HG03103 (cell line): ENCODE results near the gene SH2D3C.

Experiments
- ATAC-seq: cut with Tn5 transposase; IDR thresholded peaks from one replicate; pipeline ENCODE4 v1.9.1; 2021; ENCODE audit warnings: low read depth; ENCODE audit not compliant: unreplicated experiment

SH2D3C gene

DNA sequence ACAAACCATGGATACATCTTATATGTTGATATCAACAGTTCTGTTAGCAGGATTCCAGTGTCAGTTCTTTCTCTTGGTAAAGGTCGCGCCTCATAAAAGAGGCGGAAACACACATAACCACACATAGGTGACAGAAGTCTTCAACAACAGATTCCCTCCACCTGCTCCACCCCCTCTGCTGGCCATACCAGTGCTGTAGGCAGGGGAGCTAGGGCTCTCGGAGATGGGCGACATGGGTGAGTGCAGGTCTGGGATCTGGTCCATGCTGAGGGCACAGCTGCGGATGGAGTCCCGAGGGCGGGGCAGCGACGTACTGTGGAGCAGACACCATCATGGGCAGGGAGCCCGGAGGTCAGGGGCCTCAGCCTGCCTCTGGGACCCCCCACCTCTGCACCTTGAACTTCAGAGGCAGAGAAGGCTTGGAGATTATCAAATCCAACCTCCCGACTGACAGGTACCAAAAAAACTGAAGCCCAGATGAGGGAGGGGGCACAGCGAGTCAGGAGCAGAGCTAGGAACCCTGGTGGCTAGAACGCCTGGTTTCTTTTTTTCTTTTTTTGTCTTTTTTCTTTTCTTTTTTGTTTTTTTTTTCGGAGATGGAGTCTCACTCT is 31.4 kb downstream of the SH2D3C start:
- ATAC-seq: no peak

DNA sequence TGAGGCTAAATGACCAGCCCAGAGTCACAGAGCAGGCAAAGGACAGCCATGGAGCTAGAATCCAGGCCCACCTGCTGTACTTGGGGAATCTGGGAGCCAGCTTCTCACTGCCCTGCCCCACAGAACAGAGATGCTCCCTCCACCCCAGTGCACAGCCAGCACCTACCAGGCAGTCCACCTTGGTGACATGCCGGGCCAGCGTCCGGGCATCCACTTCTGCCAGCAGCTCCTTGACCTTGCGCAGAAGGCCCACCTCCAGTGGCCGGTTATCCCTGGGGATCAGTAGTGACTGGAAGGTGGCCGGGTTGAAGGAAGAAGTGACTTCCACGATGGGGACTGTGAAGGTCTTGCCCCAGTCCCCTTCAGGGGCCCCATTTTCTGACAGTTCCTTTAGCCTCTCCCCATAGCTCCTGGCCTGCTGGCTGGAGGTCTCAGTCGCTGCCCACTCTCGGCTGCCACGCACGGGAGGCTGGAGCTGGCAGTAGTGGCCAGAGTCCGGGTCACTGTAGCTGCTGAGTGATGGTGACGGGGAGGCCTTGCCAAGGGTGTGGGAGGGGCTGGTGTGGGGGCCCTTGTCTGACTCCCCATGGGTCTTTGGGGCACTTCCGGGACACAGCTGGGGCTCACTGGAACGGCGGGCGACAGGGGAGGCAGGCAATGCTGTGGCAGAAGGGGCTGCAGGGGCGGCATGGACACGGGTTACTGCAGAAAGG is 33.9 kb downstream of the SH2D3C start:
- ATAC-seq: no peak

GRCh38 chr9:127742435-127743088 is 35.9 kb downstream of the SH2D3C start:
- no peak for ATAC-seq

DNA sequence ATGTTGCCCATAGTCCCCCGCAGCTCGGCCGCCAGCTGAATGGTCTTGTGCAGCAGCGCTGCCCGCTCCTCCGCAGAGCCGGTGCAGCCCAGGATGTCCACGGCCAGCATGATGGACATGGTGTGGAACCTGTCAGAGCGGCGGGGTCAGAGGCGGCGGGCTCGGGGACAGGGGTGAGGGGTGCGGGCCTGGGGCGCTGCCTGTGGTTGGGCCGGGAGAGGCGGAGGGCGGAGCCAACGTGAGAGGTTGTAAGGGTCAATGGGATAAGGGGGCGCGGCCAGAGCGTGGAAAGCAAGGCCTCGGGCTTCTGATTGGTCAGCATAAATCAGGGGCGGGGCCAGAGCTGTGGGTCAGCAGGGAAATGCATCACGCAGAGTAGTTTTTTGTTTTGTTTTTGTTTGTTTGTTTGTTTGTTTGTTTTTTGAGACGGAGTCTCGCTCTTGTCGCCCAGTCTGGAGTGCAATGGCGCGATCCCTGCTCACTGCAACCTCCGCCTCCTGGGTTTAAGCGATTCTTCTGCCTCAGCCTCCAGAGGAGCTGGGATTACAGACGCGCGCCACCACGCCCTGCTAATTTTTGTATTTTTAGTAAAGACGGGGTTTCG is 36.5 kb downstream of the SH2D3C start:
- no peak for ATAC-seq

DNA sequence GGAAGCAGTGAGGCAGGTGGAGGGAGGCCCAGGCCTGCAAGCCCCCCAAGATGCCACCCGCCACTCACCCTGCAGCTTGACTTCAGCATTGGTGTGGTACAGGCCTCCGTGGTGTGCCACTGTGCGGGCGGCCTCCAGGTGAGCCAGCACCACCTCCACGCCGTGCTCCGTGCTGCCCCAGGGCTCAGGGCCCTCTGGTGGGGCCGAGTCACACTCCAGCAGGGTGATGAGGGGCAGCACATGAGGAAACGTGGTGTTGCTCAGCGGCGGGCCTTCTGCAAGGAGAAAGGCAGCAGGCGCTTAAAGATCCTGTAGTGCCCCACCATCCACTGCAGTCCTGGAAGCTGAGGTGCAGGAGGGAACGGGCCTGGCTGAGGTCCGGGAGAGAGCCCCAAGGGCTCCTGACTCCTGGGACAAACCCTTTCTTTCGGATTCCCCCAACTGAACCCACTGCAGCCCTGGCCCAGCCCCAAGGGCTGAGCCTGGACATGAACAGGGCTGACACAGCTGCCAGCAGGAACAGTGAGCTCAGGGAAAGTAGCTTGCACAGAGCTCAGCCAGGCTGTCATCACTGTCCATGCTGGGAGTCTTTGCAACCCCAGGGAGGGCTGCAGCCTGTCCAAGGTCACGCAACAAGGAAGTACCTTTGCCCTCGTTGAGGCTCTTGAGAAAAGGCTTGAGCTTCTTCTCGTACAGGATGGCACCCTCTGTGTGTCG is 38.7 kb downstream of the SH2D3C start:
- ATAC-seq: no peak

DNA sequence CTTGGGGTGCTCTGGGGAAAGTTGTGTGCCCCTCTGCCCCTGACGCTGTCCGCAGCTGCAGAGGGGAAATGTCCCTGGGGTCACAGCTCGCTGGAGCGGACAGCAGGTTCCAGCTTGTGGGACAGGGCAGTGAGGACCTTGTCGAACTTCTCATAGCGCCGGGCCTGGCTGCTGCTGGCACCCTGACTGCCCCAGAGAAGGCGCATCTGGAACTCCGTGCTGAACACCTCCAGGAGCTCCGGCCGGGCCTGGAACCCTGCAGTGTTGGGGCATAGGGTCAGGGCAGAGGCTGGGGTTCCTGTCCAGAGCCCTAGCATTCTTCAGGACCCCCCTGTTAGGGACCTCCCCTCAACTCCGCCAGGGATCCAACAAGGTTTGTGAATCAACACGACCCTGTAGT is 39.8 kb downstream of the SH2D3C start:
- ATAC-seq: no peak

GRCh38 chr9:127735530-127736185 is 42.8 kb downstream of the SH2D3C start:
- no peak for ATAC-seq

DNA sequence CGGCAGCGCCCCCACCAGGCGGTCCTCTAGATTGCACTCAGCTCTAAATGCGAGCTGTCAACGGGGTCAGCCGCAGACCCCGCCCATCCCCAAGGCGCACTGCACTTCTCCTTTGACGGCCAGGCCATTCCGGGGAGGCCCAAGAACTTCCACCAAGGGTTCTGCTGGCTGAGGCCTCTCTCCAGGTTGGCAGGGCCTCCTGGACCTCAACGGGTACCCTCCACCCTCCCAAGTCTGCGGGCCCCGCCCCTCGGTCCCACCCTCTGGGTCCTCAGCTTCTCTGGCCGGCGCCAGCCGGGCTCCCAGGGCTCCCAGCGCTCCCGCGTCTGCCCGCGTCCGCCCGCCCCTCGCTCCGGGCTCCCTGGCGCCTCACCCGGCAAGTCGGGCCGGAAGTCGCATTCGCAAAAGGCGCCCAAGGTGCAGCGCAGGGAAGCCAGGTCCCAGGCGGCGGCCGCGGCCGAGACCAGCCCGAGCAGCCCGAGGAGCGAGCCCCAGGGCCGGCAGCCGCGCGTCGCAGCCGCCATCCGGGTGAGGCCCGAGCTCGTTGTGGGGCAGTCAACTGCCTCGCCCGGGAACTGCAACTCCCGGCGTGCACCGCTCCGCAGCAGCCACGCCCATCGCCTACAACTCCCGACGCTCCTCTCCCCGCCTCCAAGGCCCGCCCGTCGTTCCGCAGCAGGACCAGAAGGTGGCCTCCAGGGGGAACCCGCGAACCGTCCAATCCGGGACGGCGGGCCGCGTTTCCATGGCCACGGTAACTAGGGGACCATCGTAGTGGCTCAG is 43.5 kb downstream of the SH2D3C start, which contains the start of gene TOR2A:
Gene TOR2A, minus strand, starts transcription at position 548 of the 783 bp plus-strand sequence. Its CDS starts 24 bp downstream, at position 524.
- peak; percentile 89 for ATAC-seq

DNA sequence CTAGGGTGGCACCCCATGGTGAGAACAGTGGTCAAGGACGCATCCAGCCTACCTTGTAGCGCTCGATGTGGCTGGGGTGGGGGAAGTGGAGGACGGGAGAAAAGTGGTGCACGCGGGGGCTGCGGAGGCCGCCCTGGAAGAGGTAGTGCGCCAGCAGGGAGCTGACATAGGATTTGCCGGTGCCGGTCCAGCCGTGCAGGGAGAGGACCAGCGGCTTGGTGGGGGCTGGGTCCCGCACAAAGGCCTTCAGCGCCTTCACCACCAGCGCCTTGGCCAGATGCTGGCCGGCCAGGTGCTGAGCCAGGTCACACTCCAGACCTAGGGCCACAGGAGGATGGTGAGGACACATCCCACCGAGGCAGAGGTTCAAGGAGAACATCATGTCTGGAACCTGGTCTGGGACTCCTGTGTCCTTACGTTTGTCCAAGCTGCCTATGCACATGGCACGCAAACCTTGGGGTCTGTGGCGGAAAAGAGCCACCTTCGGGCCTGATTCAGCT is 44.2 kb downstream of the SH2D3C start:
- ATAC-seq: no peak

GRCh38 chr9:127733614-127734013 is 44.9 kb downstream of the SH2D3C start:
- ATAC-seq: no peak

GRCh38 chr9:127732444-127732843 is 46.0 kb downstream of the SH2D3C start:
- no peak for ATAC-seq

DNA sequence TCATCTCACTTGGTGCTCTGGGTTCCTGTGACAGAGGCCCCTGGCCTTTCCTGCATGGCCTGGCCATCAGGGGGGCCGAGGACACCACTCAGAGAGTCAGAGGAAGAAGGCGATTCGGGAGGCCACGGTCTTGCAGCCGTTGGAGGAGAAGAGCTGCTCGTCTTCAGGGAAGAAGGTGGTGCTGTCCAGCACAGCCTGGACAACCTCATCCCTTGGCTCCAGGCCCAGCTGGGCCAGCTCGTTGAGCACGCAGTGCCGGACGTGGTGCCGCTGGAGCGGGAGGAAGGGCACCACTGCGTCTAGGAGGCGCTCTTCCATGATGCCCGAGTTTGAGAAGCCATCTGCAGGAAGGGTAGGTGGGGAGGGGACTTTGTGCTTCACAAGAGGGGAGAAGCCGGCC is 46.5 kb downstream of the SH2D3C start:
- no peak for ATAC-seq

GRCh38 chr9:127730799-127731410 is 47.6 kb downstream of the SH2D3C start:
- ATAC-seq: no peak

DNA sequence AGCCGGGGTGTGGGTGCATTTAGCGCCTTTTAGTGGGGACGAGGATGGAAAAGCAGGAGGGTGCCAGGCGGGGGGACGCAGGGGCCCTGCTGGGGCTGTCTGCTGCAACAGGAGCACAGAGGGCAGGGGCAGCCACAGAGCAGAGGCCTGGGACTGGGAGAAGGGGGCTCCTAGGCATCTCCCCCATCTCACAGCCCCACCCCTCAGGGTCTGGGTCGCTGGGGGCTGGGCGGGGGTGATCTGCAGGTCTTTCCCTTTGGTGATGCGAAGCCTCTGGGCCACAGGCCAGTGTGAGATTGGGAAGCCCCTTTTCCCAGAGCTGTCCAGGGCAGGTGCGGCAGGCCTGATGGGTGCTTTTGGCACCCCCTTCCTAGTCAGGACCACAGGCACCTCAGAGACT is 48.2 kb downstream of the SH2D3C start:
- no peak for ATAC-seq

DNA sequence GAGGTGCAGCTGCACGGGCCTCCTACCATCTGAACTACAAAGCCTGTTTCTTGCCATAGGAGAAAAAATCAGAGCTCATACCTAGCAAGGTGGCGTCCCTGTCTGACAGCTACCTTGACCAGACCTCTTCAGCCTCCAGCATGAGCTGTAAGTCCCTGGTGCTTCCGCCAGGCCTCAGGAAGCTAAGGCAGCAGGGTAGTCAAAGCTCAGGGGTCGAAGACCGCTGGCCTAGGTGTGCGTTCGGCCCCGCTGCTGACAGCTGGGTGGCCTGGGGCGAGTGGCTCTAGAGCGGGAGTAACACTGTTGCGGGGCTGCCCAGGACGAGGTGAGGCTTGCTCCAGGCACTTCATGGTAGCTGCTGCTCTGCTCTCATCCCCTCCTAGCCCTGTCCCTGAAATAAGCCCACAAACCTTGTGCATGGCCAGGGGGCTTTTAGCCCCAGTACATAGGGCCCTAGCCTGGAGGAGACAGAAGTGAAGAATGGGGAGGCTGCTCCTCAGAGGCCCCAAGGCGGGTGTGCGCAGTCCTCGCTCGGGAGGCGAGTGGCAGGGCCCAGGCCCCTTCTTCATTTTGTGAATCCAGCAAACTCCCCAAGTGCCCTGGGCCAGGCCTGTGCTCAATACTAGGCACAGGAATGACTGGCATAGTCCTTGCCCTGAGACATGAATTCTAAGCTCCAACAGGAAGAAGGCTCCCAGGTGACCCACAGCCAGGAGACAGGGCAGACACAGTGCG is 48.8 kb downstream of the SH2D3C start:
- no peak for ATAC-seq

- no peak for ATAC-seq
These were observed 49.7 kb downstream of the SH2D3C start for GRCh38 chr9:127728808-127729207.

GRCh38 chr9:127726871-127727270 is 51.6 kb downstream of the SH2D3C start:
- ATAC-seq: no peak

DNA sequence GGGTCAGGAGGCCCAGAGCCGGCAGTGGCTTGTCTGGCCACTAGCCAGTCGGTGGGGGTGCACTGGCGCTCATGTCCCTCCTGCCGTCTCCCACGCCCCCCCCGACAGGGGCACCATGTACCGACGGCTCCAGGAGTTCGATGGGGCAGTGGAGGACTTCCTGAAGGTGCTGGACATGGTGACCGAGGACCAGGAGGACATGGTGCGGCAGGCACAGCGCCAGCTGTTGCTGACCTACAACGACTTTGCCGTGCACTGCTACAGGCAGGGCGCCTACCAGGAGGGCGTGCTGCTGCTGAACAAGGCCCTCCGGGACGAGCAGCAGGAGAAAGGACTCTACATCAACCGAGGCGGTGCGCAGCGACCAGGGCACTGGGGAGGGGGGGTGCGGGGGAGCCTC is 54.5 kb downstream of the SH2D3C start:
- ATAC-seq: no peak
